Neural crest cell (in vitro differentiated cells): ENCODE measurements around the gene QRFPR. TPM values are rescaled to one million over a fixed set of nuclear protein-coding genes. Genes with fewer than 3 reads are reported as not detected.
"Not testable (repeated sequence)": the region's sequence is repeated elsewhere in the genome, so short reads cannot be mapped to it uniquely, and the experiment has no call there.

Source experiments
- DNase-seq: peaks from one replicate; pipeline ENCODE4 v3.0.0; 2021; ENCODE audit warnings: low read depth, mixed read lengths, low spot score
- H3K27ac Mint-ChIP-seq: one replicate; pipeline ENCODE4 v1.8.0; 2021; ENCODE audit warnings: mild to moderate bottlenecking, mixed read lengths; ENCODE audit not compliant: unreplicated experiment
- H3K27me3 Mint-ChIP-seq: 2 replicates; pipeline ENCODE4 v1.8.0; 2021; ENCODE audit warnings: low read depth, mild to moderate bottlenecking, mixed read lengths
- H3K36me3 Mint-ChIP-seq: 2 replicates; pipeline ENCODE4 v1.8.0; 2021; ENCODE audit warnings: low read depth, mild to moderate bottlenecking, mixed read lengths
- H3K4me1 Mint-ChIP-seq: 2 replicates; pipeline ENCODE4 v1.8.0; 2021; ENCODE audit warnings: mixed read lengths
- H3K4me3 Mint-ChIP-seq: one replicate; pipeline ENCODE4 v1.8.0; 2021; ENCODE audit warnings: mild to moderate bottlenecking, mixed read lengths
- H3K9me3 Mint-ChIP-seq: 2 replicates; pipeline ENCODE4 v1.8.0; 2021; ENCODE audit warnings: mixed read lengths
- CTCF ChIP-seq: fragments of 200-600 bp; sonication (generic); conservative IDR thresholded peaks from 2 replicates; pipeline ENCODE4 v1.5.0; 2021; ENCODE audit warnings: antibody characterized with exemption, mild to moderate bottlenecking
- long read RNA-seq: library from polyadenylated mRNA; unstranded; transcript quantifications from one replicate; pipeline ENCODE4 v2.0.0, GENCODE V29; 2020
- total RNA-seq: library from RNA; stranded (reverse); gene quantifications from 2 replicates; pipeline ENCODE4 v1.2.1, GENCODE V29; 2021

QRFPR gene
- total RNA-seq, result 0.41 and 0.51 TPM in 2 replicates
- long read RNA-seq, partial matches to known transcripts, result 0 of 2 reads
- long read RNA-seq, other reads (novel, unspliced or antisense), result 0 of 2 reads

GRCh38 chr4:121380776-121381462 lies at the start of gene QRFPR:
Gene QRFPR (minus strand): TSS chr4:121381018. CDS start chr4:121380647, 371 bp downstream.
- no peak for TF ChIP-seq CTCF
- Mint-ChIP-seq H3K36me3 (no peaks in the 10 kb centered on the region), H3K4me3 (peak within 1 kb of the TSS; percentile 81), H3K27ac (no peak within 1 kb of the TSS), H3K9me3 (peaks cover 2% of the 10 kb centered on the region), H3K4me1 (peaks cover 7% of the 10 kb centered on the region), H3K27me3 (peaks cover 82% of the 10 kb centered on the region)
- DNase-seq, result peak; percentile 3

- Mint-ChIP-seq H3K36me3 (peaks cover 3% of the 10 kb centered on the region), H3K27ac (no peak overlapping the region), H3K4me3 (no peak overlapping the region), H3K9me3 (peaks cover 7% of the 10 kb centered on the region), H3K4me1 (no peaks in the 10 kb centered on the region), H3K27me3 (no peaks in the 10 kb centered on the region)
- TF ChIP-seq CTCF, result no peak
- DNase-seq, result no peak
These were observed 47.9 kb upstream of the QRFPR start for GRCh38 chr4:121428721-121429120.

GRCh38 chr4:121421594-121421993 lies 40.8 kb upstream of the QRFPR start:
- Mint-ChIP-seq H3K9me3 (no peaks in the 10 kb centered on the region), H3K4me1 (no peaks in the 10 kb centered on the region), H3K27ac (no peak overlapping the region), H3K36me3 (no peaks in the 10 kb centered on the region), H3K27me3 (no peaks in the 10 kb centered on the region), H3K4me3 (no peak overlapping the region)
- DNase-seq, result no peak
- peak; percentile 55 for TF ChIP-seq CTCF

- H3K27me3 Mint-ChIP-seq, result no peaks in the 10 kb centered on the region
- H3K9me3 Mint-ChIP-seq, result peaks cover 21% of the 10 kb centered on the region
- no peak for TF ChIP-seq CTCF
- H3K4me3 Mint-ChIP-seq, result no peak overlapping the region
- peak overlapping the region; percentile 44 for H3K27ac Mint-ChIP-seq
- peaks cover 4% of the 10 kb centered on the region for H3K4me1 Mint-ChIP-seq
- DNase-seq, result no peak
- H3K36me3 Mint-ChIP-seq, result peaks cover 3% of the 10 kb centered on the region
These were observed 30.4 kb upstream of the QRFPR start for GRCh38 chr4:121411151-121411744.

- H3K27me3 Mint-ChIP-seq, H3K36me3 Mint-ChIP-seq, H3K9me3 Mint-ChIP-seq, H3K4me3 Mint-ChIP-seq, H3K4me1 Mint-ChIP-seq, H3K27ac Mint-ChIP-seq, DNase-seq: not testable (repeated sequence)
These were observed 27.7 kb upstream of the QRFPR start for GRCh38 chr4:121408567-121408966.

- H3K27ac Mint-ChIP-seq, result no peak overlapping the region
- no peaks in the 10 kb centered on the region for H3K27me3 Mint-ChIP-seq
- H3K9me3 Mint-ChIP-seq, result no peaks in the 10 kb centered on the region
- no peaks in the 10 kb centered on the region for H3K4me1 Mint-ChIP-seq
- no peaks in the 10 kb centered on the region for H3K36me3 Mint-ChIP-seq
- no peak for TF ChIP-seq CTCF
- no peak overlapping the region for H3K4me3 Mint-ChIP-seq
- no peak for DNase-seq
These were observed 19.8 kb upstream of the QRFPR start for GRCh38 chr4:121400632-121401031.
